NT2/D1 (cell line): ENCODE measurements around the gene ZFHX3.

Experiments
- SUZ12 ChIP-seq: IDR thresholded peaks from 2 replicates; pipeline ENCODE4 v1.6.1; 2011; ENCODE audit not compliant: insufficient read length, insufficient read depth; ENCODE audit errors: extremely low read depth
- YY1 ChIP-seq: IDR thresholded peaks from 2 replicates; pipeline ENCODE4 v1.6.1; 2011; ENCODE audit not compliant: insufficient read length, insufficient read depth

DNA sequence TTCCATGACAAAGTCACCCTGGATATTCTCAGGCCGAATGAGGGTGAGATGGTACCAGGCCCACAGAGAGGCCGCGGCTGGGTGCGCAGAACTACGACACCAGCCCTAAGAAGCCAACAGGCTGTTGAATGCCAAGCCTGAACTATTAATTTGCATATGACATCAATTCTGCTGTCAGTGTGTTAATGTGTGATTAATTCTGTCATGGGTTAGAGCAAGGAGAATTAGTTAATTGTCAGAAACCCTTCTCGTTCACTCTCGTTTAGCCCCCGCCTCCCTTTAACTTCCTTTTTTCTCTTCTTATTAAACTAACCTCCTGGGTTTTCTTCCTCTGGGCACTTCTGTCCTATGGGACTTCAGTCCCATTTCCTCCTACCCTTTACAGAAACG is 123.4 kb downstream of the ZFHX3 start:
- TF ChIP-seq SUZ12 (no peak), YY1 (no peak)
